ENCODE results near the gene VAPA.

GRCh38 chr18:9886005-9886348, 27.8 kb upstream of the VAPA start:
- TF ChIP-seq POLR2A (IDR thresholded peaks at IDR 0.05) (no peak), POLR2AphosphoS5 (IDR thresholded peaks at IDR 0.05) (no peak), CTCF (IDR thresholded peaks at IDR 0.05) (no peak)

Measured in sigmoid colon (tissue), 4 donors.